ENCODE data around the gene RFC1. TPM values are rescaled to one million over a fixed set of nuclear protein-coding genes. Genes with fewer than 3 reads are reported as not detected.
"Not testable (repeated sequence)": the region's sequence is repeated elsewhere in the genome, so short reads cannot be mapped to it uniquely, and the experiment has no call there.

The RFC1 gene
- total RNA-seq, result 20.5 TPM

DNA sequence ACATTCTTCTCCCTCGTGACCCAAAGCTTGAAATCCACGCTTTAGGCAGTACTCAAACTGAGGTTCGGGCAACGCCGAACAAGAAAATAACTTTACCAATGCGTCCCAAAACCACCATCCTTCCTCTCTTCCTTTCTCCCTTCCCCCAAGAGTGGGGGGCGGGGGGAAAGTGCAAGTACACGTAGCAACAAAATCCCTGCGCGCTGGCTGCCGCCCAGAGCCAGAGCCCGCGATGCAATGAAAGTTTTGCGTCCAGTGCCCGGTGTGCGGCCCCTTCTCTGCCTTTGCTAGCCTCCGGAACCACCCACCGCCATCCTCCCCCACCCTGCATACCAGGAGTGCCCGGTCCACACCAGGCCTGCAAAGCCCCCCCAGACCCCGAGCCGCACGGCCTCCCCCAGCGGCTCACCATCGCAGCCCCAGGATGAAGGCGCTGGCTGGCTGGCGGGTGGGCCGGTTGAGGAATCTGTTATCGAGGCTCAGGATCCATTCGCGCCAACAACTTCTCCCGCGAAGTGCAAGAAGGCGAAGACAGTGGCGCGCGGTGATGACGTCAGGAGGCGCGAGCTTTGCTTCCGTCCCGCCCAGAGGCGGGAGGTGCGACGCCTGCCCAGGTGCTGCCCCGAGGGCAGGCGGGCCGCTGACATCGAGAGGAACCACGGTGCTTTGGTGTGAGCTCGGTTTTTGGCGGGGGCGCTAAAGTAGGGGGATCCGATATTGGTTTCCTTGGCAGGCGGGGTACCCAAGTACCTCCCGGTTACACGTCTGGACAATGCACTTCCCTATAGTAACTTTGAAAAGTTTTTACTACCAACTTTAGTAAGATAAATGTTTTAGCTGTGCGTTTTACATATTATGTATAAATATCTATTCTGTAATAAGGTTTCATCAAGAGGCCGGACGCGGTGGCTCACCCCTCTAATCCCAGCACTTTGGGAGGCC, at the start of gene RFC1:
Gene RFC1, minus strand, starts transcription at position 533 of the 942 bp plus-strand sequence. Its CDS starts 121 bp downstream, at position 412.
- DNase-seq (ENCODE audit: low read depth in 2 of 3, low spot score in 2 of 3), result peak; percentile 91 to 95 (median 93)

GRCh38 chr4:39415678-39416283, 49.6 kb upstream of the RFC1 start:
- no peak for DNase-seq (ENCODE audit: low read depth in 2 of 3, low spot score in 2 of 3)

DNA sequence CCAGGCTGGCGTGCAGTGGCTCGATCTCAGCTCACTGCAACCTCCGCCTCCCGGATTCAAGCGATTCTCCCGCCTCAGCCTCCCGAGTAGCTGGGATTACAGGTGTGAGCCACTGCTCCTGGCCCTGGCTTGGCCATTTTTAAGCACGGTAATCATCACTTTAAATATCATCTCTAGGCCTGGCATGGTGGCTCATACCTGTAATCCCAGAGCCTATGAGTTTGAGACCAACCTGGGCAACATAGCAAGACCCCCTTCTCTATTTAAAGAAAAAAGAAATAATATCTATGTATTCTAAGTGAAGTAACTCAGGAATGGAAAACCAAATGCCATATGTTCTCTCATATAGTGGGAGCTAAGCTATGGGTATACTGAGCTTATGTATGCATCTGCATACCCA, 45.4 kb upstream of the RFC1 start:
- not testable (repeated sequence) for DNase-seq (ENCODE audit: low read depth in 2 of 3, low spot score in 2 of 3)

DNA sequence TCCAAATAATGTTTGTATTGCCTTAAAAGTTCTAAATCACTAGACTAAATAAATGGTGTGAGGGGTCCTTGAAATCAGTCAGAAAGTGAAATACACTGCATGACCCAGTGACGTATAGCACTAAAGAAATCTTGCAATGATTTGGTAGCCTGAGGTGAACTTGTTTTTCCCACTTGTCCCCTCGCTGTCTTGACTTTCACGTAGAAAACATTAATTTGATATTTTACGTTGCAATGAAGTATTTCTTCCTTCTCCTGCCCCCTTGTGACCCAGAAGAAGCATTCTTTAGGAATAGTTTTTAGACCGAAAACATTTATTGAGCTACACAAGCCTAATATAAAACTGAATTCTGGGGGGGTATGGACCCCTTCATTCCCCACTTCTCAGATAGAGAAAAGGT, 44.3 kb upstream of the RFC1 start:
- peak in 2 of 3 donors; percentile 11 to 18 for DNase-seq (ENCODE audit: low read depth in 2 of 3, low spot score in 2 of 3)

GRCh38 chr4:39407584-39407885, 41.4 kb upstream of the RFC1 start:
- no peak for DNase-seq (ENCODE audit: low read depth in 2 of 3, low spot score in 2 of 3)

GRCh38 chr4:39406763-39407583, 40.8 kb upstream of the RFC1 start, which contains the start of gene KLB:
TSS of gene KLB (plus strand) at chr4:39406930. CDS start at chr4:39406950, 20 bp downstream.
- no peak for DNase-seq (ENCODE audit: low read depth in 2 of 3, low spot score in 2 of 3)

GRCh38 chr4:39401640-39402039, 35.5 kb upstream of the RFC1 start:
- DNase-seq (ENCODE audit: low read depth in 2 of 3, low spot score in 2 of 3), result not testable (repeated sequence)

GRCh38 chr4:39394706-39395105, 28.5 kb upstream of the RFC1 start:
- no peak for DNase-seq (ENCODE audit: low read depth in 2 of 3, low spot score in 2 of 3)

DNA sequence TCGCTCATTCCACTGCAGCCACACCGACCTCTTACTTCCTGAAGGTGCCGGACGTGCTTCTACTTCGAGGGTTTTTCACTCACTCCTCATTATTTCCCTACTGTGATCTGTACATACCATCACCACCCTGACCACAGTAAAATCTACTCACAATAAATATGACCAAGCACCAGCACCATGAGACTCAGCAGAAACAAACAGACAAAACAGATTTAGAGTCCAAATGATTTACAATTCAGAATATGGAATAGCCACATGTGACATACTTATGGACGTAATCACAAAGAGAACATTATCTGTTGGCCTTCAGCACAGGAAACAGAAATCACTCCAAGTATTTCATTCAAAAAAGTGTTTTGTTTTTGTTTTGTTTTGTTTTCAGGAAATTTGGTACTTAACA, 24.4 kb upstream of the RFC1 start:
- no peak for DNase-seq (ENCODE audit: low read depth in 2 of 3, low spot score in 2 of 3)

DNA sequence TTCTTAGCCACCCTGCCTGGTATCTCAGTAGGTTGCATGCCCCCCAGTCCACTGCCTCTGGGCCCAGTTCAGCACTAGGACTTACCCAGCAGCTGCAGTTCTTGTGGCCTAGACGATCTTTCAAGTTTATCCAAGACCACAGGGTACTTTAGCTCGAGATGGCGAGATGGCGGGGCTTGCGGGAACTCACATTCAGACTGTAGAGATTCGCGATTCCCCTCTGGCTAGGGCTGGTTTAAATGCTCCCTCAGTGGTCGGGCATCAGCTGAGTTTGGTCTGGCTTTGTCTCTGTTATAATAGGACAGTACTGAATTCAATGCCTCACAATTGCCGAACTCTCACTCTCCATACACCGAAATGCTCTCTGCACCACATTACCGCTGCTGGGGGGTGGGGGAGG, 18.4 kb upstream of the RFC1 start:
- no peak for DNase-seq (ENCODE audit: low read depth in 2 of 3, low spot score in 2 of 3)

- DNase-seq (ENCODE audit: low read depth in 2 of 3, low spot score in 2 of 3), result no peak
These were observed 17.5 kb upstream of the RFC1 start for GRCh38 chr4:39383690-39384089.

DNA sequence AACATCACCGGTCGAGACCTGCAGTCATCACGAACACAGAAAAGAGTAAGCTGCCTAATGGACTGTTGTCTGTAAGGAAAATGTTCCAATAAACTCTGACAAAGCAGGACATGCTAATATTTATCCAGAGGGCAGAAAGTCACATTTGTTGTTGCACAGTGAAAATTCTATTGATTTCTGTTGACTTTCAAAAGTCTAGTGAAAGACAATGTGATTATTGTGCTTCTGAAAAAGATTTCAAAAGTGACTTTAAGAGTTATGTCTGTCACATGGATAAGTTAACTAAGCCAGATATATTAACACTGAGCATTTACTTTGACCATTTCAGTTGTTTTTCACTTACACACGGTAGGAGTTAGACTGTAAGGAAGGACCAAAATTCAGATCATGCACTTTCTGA, 9.3 kb upstream of the RFC1 start:
- DNase-seq (ENCODE audit: low read depth in 2 of 3, low spot score in 2 of 3), result no peak

DNA sequence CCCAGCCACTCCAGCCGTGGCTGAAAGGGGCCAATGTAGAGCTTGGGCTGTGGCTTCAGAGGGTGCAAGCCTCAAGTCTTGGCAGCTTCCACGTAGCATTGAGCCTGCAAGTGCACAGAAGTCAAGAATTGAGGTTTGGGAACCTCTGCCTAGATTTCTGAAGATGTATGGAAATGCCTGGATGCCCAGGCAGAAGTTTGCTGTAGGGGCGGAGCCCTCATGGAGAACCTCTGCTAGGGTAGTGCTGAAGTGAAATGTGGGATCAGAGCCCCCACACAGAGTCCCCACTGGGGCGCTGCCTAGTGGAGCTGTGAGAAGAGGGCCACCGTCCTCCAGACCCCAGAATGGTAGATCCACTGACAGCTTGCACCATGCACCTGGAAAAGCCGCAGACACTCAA, 5.0 kb upstream of the RFC1 start:
- DNase-seq (ENCODE audit: low read depth in 2 of 3, low spot score in 2 of 3), result not testable (repeated sequence)

- peak in 2 of 3 donors; percentile 35 to 61 for DNase-seq (ENCODE audit: low read depth in 2 of 3, low spot score in 2 of 3)
These were observed 3.1 kb upstream of the RFC1 start for GRCh38 chr4:39369301-39369700.

GRCh38 chr4:39367166-39367565, 1.0 kb upstream of the RFC1 start:
- DNase-seq (ENCODE audit: low read depth in 2 of 3, low spot score in 2 of 3), result no peak

- DNase-seq (ENCODE audit: low read depth in 2 of 3, low spot score in 2 of 3), result no peak
These were observed 802 bp downstream of the RFC1 start for GRCh38 chr4:39365360-39365759.

DNA sequence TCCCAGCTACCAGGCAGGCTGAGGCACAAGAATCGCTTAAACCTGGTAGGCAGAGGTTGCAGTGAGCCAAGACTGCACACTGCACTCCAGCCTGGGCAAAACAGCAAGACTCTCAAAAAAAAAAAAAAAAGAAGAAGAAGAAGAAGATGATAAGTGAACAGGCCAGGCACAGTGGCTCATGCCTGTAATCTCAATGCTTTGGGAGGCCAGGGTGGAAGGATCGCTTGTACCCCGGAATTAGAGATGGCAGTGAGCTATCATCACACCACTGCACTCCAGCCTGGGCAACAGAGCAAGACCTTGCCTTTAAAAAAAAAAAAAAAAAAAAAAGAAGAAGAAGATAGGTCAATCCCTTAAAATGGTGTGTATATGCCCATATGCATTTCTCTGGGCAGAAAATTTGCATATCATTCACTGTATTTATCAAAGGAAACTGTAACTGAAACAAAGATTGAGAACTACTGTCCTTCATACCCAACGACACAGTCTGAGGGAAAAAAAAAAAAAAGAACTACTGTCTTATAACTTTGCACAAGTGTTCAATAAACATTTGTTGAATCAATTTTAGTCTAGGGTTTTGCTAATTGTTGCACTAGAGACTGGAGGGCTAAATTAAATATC, 2.3 kb downstream of the RFC1 start:
- no peak for DNase-seq (ENCODE audit: low read depth in 2 of 3, low spot score in 2 of 3)

DNA sequence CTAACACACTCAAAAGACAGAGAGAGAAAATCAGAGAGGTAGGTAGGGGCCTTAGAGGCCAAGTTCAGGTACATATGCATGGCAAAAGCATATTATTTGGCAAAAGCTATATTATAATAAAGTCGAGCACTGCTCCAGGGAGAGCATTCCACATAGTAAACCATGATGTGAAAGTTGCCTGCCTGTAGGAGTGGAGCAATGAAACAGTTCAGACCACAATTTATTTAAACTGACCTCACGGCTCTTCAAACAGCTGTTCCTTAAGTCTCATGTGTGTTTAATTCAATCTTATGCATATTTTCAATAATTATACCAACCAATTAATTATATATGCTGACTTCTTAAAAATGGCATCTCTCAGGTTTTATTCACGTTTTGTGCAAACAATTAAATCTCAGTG, 3.3 kb downstream of the RFC1 start:
- no peak for DNase-seq (ENCODE audit: low read depth in 2 of 3, low spot score in 2 of 3)

DNA sequence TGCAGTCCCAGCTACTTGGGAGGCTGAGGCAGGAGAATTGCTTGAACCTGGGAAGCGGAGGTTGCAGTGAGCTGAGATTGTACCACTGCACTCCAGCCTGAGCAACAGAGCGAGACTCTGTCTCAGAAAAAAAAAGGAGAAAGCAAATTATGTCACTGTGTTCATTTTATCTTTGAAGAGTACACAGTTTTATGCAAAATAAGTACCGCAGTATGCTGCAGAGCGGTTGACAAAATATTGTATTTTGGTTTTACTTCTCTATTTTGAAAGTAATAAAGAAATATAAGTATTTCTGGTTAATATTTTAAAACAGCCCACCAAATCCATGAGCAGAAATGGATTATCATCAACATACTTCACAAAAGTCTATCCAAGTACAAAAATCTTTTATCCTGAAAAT, 5.6 kb downstream of the RFC1 start:
- not testable (repeated sequence) for DNase-seq (ENCODE audit: low read depth in 2 of 3, low spot score in 2 of 3)

GRCh38 chr4:39357002-39357401, 9.2 kb downstream of the RFC1 start:
- no peak for DNase-seq (ENCODE audit: low read depth in 2 of 3, low spot score in 2 of 3)

DNA sequence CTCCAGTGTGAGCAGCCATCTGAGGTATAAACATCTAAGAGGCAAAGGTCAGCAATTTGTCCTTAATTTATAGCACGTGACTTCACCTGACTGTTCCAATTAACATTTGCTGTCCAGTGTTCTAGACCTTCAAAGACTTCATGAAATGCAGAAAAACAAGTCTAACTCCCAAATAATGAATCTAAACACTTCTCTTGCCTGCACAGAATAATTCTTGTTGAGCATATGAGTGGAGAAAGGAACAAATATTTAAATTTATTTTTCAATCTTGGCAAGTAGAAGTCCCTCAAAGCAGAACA, 12.0 kb downstream of the RFC1 start:
- no peak for DNase-seq (ENCODE audit: low read depth in 2 of 3, low spot score in 2 of 3)
